ENCODE data around the gene MFSD2B.

DNA sequence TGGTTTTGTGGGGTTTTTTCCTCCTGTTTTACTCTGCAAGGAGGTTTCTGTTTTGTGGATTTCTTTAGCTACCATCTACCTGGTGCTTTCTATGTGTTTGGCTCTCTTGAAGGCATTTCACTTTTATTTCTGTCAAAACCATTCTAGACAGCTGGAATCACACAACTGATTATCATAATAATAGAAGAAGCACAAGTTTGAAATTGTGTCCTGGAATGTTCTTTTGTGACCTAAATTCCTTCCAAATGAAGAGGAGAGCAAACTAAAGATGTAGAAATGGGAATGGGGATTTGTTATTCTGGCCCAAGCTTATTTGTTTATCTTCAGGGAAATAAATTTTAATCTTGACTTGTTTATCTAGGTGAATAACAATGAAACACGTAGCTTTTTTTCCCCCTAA, 17.0 kb upstream of the MFSD2B start:
- TF ChIP-seq, protein P1, sequence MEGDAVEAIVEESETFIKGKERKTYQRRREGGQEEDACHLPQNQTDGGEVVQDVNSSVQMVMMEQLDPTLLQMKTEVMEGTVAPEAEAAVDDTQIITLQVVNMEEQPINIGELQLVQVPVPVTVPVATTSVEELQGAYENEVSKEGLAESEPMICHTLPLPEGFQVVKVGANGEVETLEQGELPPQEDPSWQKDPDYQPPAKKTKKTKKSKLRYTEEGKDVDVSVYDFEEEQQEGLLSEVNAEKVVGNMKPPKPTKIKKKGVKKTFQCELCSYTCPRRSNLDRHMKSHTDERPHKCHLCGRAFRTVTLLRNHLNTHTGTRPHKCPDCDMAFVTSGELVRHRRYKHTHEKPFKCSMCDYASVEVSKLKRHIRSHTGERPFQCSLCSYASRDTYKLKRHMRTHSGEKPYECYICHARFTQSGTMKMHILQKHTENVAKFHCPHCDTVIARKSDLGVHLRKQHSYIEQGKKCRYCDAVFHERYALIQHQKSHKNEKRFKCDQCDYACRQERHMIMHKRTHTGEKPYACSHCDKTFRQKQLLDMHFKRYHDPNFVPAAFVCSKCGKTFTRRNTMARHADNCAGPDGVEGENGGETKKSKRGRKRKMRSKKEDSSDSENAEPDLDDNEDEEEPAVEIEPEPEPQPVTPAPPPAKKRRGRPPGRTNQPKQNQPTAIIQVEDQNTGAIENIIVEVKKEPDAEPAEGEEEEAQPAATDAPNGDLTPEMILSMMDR (IDR thresholded peaks at IDR 0.05) = no peak
- TF ChIP-seq EZH2 (IDR thresholded peaks at IDR 0.05; ENCODE audit: borderline replicate concordance, insufficient read depth, low read depth, low read length, poor library complexity, severe bottlenecking) = no peak

Measured in B cell (primary cell).